ENCODE results near the gene ILKAP.

- TF ChIP-seq TAF1 (IDR thresholded peaks at IDR 0.05; ENCODE audit: borderline replicate concordance, insufficient read depth, low read length), result no peak
- no peak for TF ChIP-seq REST (IDR thresholded peaks at IDR 0.05; ENCODE audit: insufficient read depth in 1 of 2, low read depth in 2 of 2, low read length in 2 of 2)
- no peak for TF ChIP-seq POLR2AphosphoS5 (IDR thresholded peaks at IDR 0.05; ENCODE audit: low read depth, low read length)
- TF ChIP-seq FOXP2 (optimal IDR thresholded peaks at IDR 0.05; ENCODE audit: borderline replicate concordance, extremely low read depth, extremely low read length, insufficient read depth), result no peak
Measured at GRCh38 chr2:238162251-238162845, 41.1 kb downstream of the ILKAP start.

Data from PFSK-1 (cell line).